Gastrocnemius medialis (tissue), 4 donors: ENCODE measurements around the gene SZRD1. TPM values are rescaled to one million over a fixed set of nuclear protein-coding genes. Genes with fewer than 3 reads are reported as not detected.

ENCODE experiments used
- ATAC-seq, 2 donors: fragments of 150-250 bp; one replicate each; pipeline ENCODE4 v1.9.1; 2016
- DNase-seq, 2 donors: peaks; one replicate each; pipeline ENCODE4 v3.0.0-alpha.2; 2019
- H3K27ac ChIP-seq, 4 donors: fragments of 200-600 bp; sonication (generic); 1 replicate in 1 of 4; 2 replicates in 3 of 4; pipeline ENCODE4 v1.5.1; 2016 to 2018; ENCODE audit warnings: mild to moderate bottlenecking in 2 of 4, moderate library complexity in 1 of 4
- H3K27me3 ChIP-seq, 3 donors: fragments of 200-600 bp; sonication (generic) in 2 of 3; 1 replicate in 1 of 3; 2 replicates in 2 of 3; pipeline versions ENCODE4 v1.5.1 to v1.6.0; 2016 to 2019; ENCODE audit warnings: mild to moderate bottlenecking in 1 of 3, moderate library complexity in 1 of 3
- H3K36me3 ChIP-seq, 2 donors: fragments of 200-600 bp; sonication (generic) in 1 of 2; one replicate each; pipeline ENCODE4 v1.5.1; 2017 to 2018
- H3K4me1 ChIP-seq, 2 donors: fragments of 200-600 bp; sonication (generic) in 1 of 2; one replicate each; pipeline ENCODE4 v1.5.1; 2016 to 2017; ENCODE audit warnings: mild to moderate bottlenecking in 2 of 2
- H3K4me3 ChIP-seq, 4 donors: fragments of 200-600 bp; sonication (generic) in 3 of 4; 1 replicate in 1 of 4; 2 replicates in 3 of 4; pipeline ENCODE4 v1.5.1; 2016 to 2019; ENCODE audit warnings: mild to moderate bottlenecking in 2 of 4
- H3K9me3 ChIP-seq, 3 donors: fragments of 200-600 bp; sonication (generic) in 2 of 3; 1 replicate in 1 of 3; 2 replicates in 2 of 3; pipeline ENCODE4 v1.5.1; 2016 to 2019
- POLR2A ChIP-seq, 2 donors: fragments of 450-650 bp; IDR thresholded peaks; one replicate each; pipeline ENCODE4 v1.6.1; 2017; ENCODE audit warnings: antibody characterized with exemption in 2 of 2, mild to moderate bottlenecking in 2 of 2, moderate library complexity in 2 of 2
- in situ Hi-C, 4 donors: fragments of 200-750 bp; cut with MboI; loops; one replicate each; pipeline versions ENCODE4 v1.15.0 to v1.8.0; 2017; ENCODE audit warnings: low sequenced_read_pairs in 4 of 4
- intact Hi-C: fragments of 100-400 bp; cut with DNase I; formaldehyde crosslinking; loops from one replicate; pipeline ENCODE4 v1.15.1; 2023; ENCODE audit warnings: low total_unique reads
- total RNA-seq, 4 donors: library from RNA; depleted of rRNA; stranded (reverse); fragments of >200 nt; gene quantifications; one replicate each; pipeline versions ENCODE4 v1.1.0 to v1.2.3, GENCODE V29; 2016
- TF ChIP-seq, protein P1 (sequence below), 5 experiments: fragments of 450-650 bp in 3 of 5; fragments of 200-600 bp in 2 of 5; sonication (generic) in 2 of 5; IDR thresholded peaks in 4 of 5; conservative IDR thresholded peaks in 1 of 5; 1 replicate in 4 of 5; 2 replicates in 1 of 5; pipeline ENCODE4 v1.5.1; 2016 to 2019; ENCODE audit warnings: antibody characterized with exemption in 5 of 5, mild to moderate bottlenecking in 3 of 5, moderate library complexity in 3 of 5

SZRD1 gene
- total RNA-seq, 4 donors from 2014 or later = 44.1 to 102 (median 83.1) TPM

DNA sequence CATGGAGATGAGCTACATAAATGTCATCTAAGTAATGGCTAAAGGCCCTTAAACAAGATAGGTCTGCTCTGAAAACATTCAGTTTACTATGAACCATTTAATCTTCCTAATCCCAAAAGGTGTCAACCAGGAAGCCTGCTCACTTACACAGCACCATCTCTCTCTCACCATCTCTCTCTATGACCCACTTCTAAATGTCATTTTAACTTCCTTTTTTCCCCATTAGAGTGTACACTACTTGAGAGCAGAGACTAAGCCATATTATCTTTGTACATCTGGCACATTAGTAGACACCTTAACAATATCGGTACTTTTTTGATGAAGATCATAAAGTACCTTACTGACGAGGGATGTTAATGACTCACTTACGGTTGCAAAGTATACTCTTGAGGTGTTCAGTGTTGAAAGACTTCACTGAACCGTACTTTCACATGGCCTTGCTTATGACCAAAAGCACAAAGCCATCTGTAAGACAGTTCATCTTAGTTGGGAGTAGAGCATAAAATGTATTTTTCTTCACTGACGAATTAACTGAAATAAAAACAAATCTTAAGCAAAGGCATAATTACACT lies 40.1 kb upstream of the SZRD1 start:
- no peaks in the 10 kb centered on the region for H3K27me3 ChIP-seq
- peaks cover 28 to 34% of the 10 kb centered on the region in 2 donors for H3K4me1 ChIP-seq
- intact Hi-C loops (no loop called here), in situ Hi-C loops (no loop called here)
- ATAC-seq (no peak), DNase-seq (no peak)
- no peak for TF ChIP-seq POLR2A (IDR thresholded peaks at IDR 0.05)
- TF ChIP-seq, protein P1, sequence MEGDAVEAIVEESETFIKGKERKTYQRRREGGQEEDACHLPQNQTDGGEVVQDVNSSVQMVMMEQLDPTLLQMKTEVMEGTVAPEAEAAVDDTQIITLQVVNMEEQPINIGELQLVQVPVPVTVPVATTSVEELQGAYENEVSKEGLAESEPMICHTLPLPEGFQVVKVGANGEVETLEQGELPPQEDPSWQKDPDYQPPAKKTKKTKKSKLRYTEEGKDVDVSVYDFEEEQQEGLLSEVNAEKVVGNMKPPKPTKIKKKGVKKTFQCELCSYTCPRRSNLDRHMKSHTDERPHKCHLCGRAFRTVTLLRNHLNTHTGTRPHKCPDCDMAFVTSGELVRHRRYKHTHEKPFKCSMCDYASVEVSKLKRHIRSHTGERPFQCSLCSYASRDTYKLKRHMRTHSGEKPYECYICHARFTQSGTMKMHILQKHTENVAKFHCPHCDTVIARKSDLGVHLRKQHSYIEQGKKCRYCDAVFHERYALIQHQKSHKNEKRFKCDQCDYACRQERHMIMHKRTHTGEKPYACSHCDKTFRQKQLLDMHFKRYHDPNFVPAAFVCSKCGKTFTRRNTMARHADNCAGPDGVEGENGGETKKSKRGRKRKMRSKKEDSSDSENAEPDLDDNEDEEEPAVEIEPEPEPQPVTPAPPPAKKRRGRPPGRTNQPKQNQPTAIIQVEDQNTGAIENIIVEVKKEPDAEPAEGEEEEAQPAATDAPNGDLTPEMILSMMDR (IDR thresholded peaks at IDR 0.05 in 4 of 5, conservative IDR thresholded peaks at IDR 0.05 in 1 of 5) = no peak
- no peaks in the 10 kb centered on the region for H3K36me3 ChIP-seq
- H3K4me3 ChIP-seq = no peak overlapping the region
- peak overlapping the region in 2 of 4 donors; percentile 30 to 51 for H3K27ac ChIP-seq
- H3K9me3 ChIP-seq = no peaks in the 10 kb centered on the region

DNA sequence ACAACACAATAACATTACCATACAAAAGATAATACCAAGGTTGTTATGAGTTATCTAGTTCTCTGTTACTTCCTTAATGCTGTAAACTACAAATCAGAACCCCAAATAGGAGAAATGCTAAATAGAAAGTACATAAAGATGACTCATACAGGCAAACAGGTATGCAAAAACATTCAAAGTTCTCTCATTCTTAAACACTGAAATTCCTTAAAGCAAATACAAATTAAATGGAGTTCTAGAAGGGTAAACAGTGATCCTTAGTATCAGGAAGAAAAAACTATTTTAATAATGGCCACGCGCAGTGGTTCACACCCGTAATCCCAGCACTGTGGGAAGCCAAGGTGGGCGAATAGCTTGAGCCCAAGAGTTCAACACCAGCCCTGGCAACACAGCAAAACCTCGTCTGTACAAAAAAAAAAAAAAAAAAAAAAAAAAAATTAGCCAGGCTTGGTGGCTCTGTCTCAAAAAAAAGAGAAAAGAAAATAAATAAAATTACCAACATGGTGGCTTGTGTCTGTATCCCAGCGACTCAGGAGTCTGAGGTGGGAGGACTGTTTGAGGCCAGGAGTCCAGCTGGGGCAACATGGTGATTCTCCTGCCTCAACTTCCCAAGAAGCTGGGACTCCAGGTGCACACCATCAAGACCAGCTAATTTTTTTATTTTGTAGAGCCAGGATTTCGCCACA lies 32.2 kb upstream of the SZRD1 start:
- Histone ChIP-seq H3K4me3 (no peak overlapping the region), H3K36me3 (no peaks in the 10 kb centered on the region), H3K9me3 (no peaks in the 10 kb centered on the region), H3K27ac (peak overlapping the region in 1 of 4 donors; percentile 29), H3K27me3 (no peaks in the 10 kb centered on the region), H3K4me1 (peaks cover 17 to 28% of the 10 kb centered on the region in 2 donors)
- in situ Hi-C loops = no loop called here
- ATAC-seq (no peak), DNase-seq (no peak)
- intact Hi-C loops = no loop called here
- TF ChIP-seq, protein P1 (IDR thresholded peaks at IDR 0.05 in 4 of 5, conservative IDR thresholded peaks at IDR 0.05 in 1 of 5) = no peak
- TF ChIP-seq POLR2A (IDR thresholded peaks at IDR 0.05) = no peak

DNA sequence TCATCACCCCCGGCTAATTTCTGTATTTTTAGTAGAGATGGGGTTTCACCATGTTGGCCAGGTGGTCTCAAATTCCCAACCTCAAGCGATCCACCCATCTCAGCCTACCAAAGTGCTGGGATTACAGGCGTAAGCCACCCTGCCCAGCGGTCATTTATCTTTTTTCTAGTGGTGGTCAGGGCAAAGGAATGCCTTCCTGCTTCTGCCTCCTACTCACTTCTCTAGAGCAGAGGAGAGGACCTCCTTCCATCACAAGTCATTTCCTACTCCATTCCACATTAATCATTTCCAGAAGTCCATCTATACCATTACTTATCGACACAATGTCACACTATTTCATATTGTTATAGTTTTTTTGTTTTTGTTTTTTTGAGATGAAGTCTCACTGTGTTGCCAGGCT lies 28.1 kb upstream of the SZRD1 start:
- Histone ChIP-seq H3K27me3 (no peaks in the 10 kb centered on the region), H3K27ac (no peak overlapping the region), H3K4me1 (peaks cover 37 to 42% of the 10 kb centered on the region in 2 donors), H3K36me3 (no peaks in the 10 kb centered on the region), H3K9me3 (no peaks in the 10 kb centered on the region), H3K4me3 (no peak overlapping the region)
- intact Hi-C loops (no loop called here), in situ Hi-C loops (no loop called here)
- DNase-seq = no peak
- TF ChIP-seq, protein P1 (IDR thresholded peaks at IDR 0.05 in 4 of 5, conservative IDR thresholded peaks at IDR 0.05 in 1 of 5) = no peak
- ATAC-seq = no peak

DNA sequence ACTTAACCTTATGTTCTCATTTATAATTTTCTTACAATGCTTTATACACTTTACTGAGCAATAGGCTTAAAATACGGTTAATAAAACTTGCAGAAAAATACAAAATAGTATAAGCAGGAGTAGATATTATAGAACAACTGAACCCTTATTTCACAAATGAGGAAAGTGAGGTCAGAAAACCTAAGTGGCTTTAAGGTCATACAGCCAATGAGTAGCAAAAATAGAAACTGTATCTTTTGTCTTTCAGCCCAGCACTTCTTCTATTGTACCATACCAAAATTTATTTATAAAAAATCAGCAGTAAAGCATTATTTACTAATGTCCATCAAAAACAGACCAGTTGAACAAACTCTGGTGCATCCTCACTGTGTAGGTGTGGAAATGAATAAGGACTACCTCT lies 26.4 kb upstream of the SZRD1 start:
- H3K4me3 ChIP-seq = no peak overlapping the region
- ATAC-seq (no peak), DNase-seq (no peak)
- H3K4me1 ChIP-seq = peaks cover 32 to 35% of the 10 kb centered on the region in 2 donors
- H3K27ac ChIP-seq = peak overlapping the region in 2 of 4 donors; percentile 29 to 42
- in situ Hi-C loops = no loop called here
- H3K27me3 ChIP-seq = no peaks in the 10 kb centered on the region
- TF ChIP-seq POLR2A (IDR thresholded peaks at IDR 0.05) = no peak
- TF ChIP-seq, protein P1 (IDR thresholded peaks at IDR 0.05 in 4 of 5, conservative IDR thresholded peaks at IDR 0.05 in 1 of 5) = no peak
- H3K9me3 ChIP-seq = no peaks in the 10 kb centered on the region
- H3K36me3 ChIP-seq = no peaks in the 10 kb centered on the region
- intact Hi-C loops = no loop called here
